ENCODE results near the gene KCNV2. TPM values are rescaled to one million over a fixed set of nuclear protein-coding genes. Genes with fewer than 3 reads are reported as not detected.

The KCNV2 gene
- total RNA-seq, 1 donor from 2014 or later: not detected

GRCh38 chr9:2758162-2758897, 41.0 kb downstream of the KCNV2 start:
- DNase-seq (ENCODE audit: low read depth in 2 of 2): no peak

GRCh38 chr9:2758898-2759510, 41.7 kb downstream of the KCNV2 start:
- DNase-seq (ENCODE audit: low read depth in 2 of 2): no peak

- no peak for DNase-seq (ENCODE audit: low read depth in 2 of 2)
Observed at GRCh38 chr9:2761424-2761823, 44.1 kb downstream of the KCNV2 start.

GRCh38 chr9:2764353-2764752, 47.0 kb downstream of the KCNV2 start:
- no peak for DNase-seq (ENCODE audit: low read depth in 2 of 2)

GRCh38 chr9:2765250-2765880, 48.1 kb downstream of the KCNV2 start:
- DNase-seq (ENCODE audit: low read depth in 2 of 2): peak in 1 of 2 donors; percentile 9

- no peak for DNase-seq (ENCODE audit: low read depth in 2 of 2)
Observed at GRCh38 chr9:2767800-2768677, 50.7 kb downstream of the KCNV2 start.

GRCh38 chr9:2771087-2771486, 53.8 kb downstream of the KCNV2 start:
- no peak for DNase-seq (ENCODE audit: low read depth in 2 of 2)

GRCh38 chr9:2771661-2772060, 54.4 kb downstream of the KCNV2 start:
- DNase-seq (ENCODE audit: low read depth in 2 of 2): no peak

- DNase-seq (ENCODE audit: low read depth in 2 of 2): no peak
Observed at GRCh38 chr9:2777454-2777853, 60.1 kb downstream of the KCNV2 start.

GRCh38 chr9:2778816-2779215, 61.5 kb downstream of the KCNV2 start:
- no peak for DNase-seq (ENCODE audit: low read depth in 2 of 2)

Other genes starting within 250 kb of the KCNV2 start
- 5.5 and 7.2 TPM in 2 replicates for gene VLDLR, start 95.7 kb upstream of the KCNV2 start, total RNA-seq
- 21.6 and 22.6 TPM in 2 replicates for gene PUM3, start 126.6 kb downstream of the KCNV2 start, total RNA-seq